SK-N-SH treated with all-trans-retinoic acid at 6 μM for 48 hours (cell line): ENCODE measurements around the gene DENND6A.

ENCODE experiments used
- ARNTL ChIP-seq: fragments of 450-650 bp; formaldehyde crosslinking; IDR thresholded peaks from 2 replicates; pipeline ENCODE4 v1.5.0; 2020; ENCODE audit warnings: low read depth, mild to moderate bottlenecking, moderate library complexity, borderline replicate concordance
- ESRRG ChIP-seq: fragments of 250-450 bp; sonication (Bioruptor Pico); IDR thresholded peaks from 2 replicates; pipeline ENCODE4 v1.6.1; 2021; ENCODE audit warnings: mild to moderate bottlenecking
- ISL1 ChIP-seq: fragments of 250-450 bp; sonication (Bioruptor Pico); IDR thresholded peaks from 2 replicates; pipeline ENCODE4 v2.1.2; 2022; ENCODE audit warnings: mild to moderate bottlenecking, moderate library complexity
- PPARA ChIP-seq: fragments of 250-450 bp; sonication (Bioruptor Pico); IDR thresholded peaks from 2 replicates; pipeline ENCODE4 v1.5.0; 2020; ENCODE audit warnings: mild to moderate bottlenecking, borderline replicate concordance
- TCF4 ChIP-seq: fragments of 250-450 bp; sonication (Bioruptor Pico); IDR thresholded peaks from 2 replicates; pipeline ENCODE4 v1.8.0; 2021; ENCODE audit warnings: mild to moderate bottlenecking, moderate library complexity, borderline replicate concordance
- TOX ChIP-seq: fragments of 250-450 bp; sonication (Bioruptor Pico); IDR thresholded peaks from 2 replicates; pipeline ENCODE4 v1.8.0; 2021; ENCODE audit warnings: mild to moderate bottlenecking, moderate library complexity, borderline replicate concordance
- ZC3H10 ChIP-seq: fragments of 250-450 bp; sonication (Bioruptor Pico); IDR thresholded peaks from 2 replicates; pipeline ENCODE4 v1.5.1; 2021; ENCODE audit warnings: mild to moderate bottlenecking, moderate library complexity
- ZFP3 ChIP-seq: fragments of 250-450 bp; sonication (Bioruptor Pico); IDR thresholded peaks from 2 replicates; pipeline ENCODE4 v1.5.0; 2020; ENCODE audit warnings: mild to moderate bottlenecking, moderate library complexity
- ZFP30 ChIP-seq: fragments of 450-650 bp; formaldehyde crosslinking; IDR thresholded peaks from 2 replicates; pipeline ENCODE4 v1.5.0; 2022; ENCODE audit warnings: mild to moderate bottlenecking, moderate library complexity
- ZNF565 ChIP-seq: fragments of 450-650 bp; formaldehyde crosslinking; conservative IDR thresholded peaks from 2 replicates; pipeline ENCODE4 v1.5.0; 2020; ENCODE audit warnings: low read depth, mild to moderate bottlenecking, moderate library complexity
- ZNF70 ChIP-seq: fragments of 450-650 bp; formaldehyde crosslinking; IDR thresholded peaks from 2 replicates; pipeline ENCODE4 v1.5.0; 2020; ENCODE audit warnings: mild to moderate bottlenecking, moderate library complexity
- TF ChIP-seq, protein P1 (sequence below): fragments of 250-450 bp; sonication (Bioruptor Pico); IDR thresholded peaks from 2 replicates; pipeline ENCODE4 v1.5.1; 2020; ENCODE audit warnings: low read depth, mild to moderate bottlenecking, moderate library complexity

GRCh38 chr3:57726397-57726796 is 33.5 kb upstream of the DENND6A start:
- TF ChIP-seq ZFP30 (CRISPR knock-in tag) (no peak), ISL1 (CRISPR knock-in tag) (no peak), ZNF70 (no peak), ZC3H10 (CRISPR knock-in tag) (no peak), ZFP3 (CRISPR knock-in tag) (no peak), PPARA (CRISPR knock-in tag) (no peak), TCF4 (CRISPR knock-in tag) (no peak), ESRRG (no peak), TOX (CRISPR knock-in tag) (no peak), ARNTL (CRISPR knock-in tag) (no peak), ZNF565 (no peak)
- TF ChIP-seq, protein P1, sequence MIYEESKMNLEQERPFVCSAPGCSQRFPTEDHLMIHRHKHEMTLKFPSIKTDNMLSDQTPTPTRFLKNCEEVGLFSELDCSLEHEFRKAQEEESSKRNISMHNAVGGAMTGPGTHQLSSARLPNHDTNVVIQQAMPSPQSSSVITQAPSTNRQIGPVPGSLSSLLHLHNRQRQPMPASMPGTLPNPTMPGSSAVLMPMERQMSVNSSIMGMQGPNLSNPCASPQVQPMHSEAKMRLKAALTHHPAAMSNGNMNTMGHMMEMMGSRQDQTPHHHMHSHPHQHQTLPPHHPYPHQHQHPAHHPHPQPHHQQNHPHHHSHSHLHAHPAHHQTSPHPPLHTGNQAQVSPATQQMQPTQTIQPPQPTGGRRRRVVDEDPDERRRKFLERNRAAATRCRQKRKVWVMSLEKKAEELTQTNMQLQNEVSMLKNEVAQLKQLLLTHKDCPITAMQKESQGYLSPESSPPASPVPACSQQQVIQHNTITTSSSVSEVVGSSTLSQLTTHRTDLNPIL (CRISPR knock-in tag) = no peak
